K562 (cell line): ENCODE results near the gene MYO1B. TPM values are rescaled to one million over a fixed set of nuclear protein-coding genes. Genes with fewer than 3 reads are reported as not detected.

Experiments used
- ATAC-seq: fragments of 200-7000 bp; cut with Tn5 transposase; 3 replicates; pipeline ENCODE4 v1.9.1; 2020; ENCODE audit warnings: moderate library complexity
- BruUV-seq: library from RNA; stranded (reverse); fragments of 400-500 nt; replicated peaks from 2 replicates; lab custom pipeline; 2021; lab: Mats Ljungman, UMichigan
- CTCF ChIA-PET: fragments of 300-600 bp; formaldehyde crosslinking; extraction: SDS; loops from one replicate; lab custom pipeline; 2021; ENCODE audit warnings: low intra/inter-chr PET ratio; lab: Yijun Ruan, JAX
- POLR2A ChIA-PET: fragments of 300-600, 350-650 bp; sonication (Branson Sonifier 250); formaldehyde crosslinking; extraction: SDS; loops from one replicate; lab custom pipeline; 2021; ENCODE audit warnings: antibody characterized with exemption, inconsistent platforms; lab: Yijun Ruan, JAX
- DNase-seq, 4 experiments: peaks; one replicate each; pipeline versions ENCODE4 v3.0.0 to v3.0.0-alpha.2; 2011 to 2018; ENCODE audit warnings: low spot score in 3 of 4, mixed read lengths in 3 of 4; ENCODE audit errors: extremely low read depth in 1 of 4
- FAIRE-seq: peaks from 2 replicates; lab custom pipeline; 2011; peaks lifted over from hg19 to GRCh38; lab: Jason Lieb, UNC
- H2AFZ ChIP-seq: 2 replicates; pipeline ENCODE4 v1.6.0; 2011; ENCODE audit warnings: low read depth, low read length, control low read depth, inconsistent platforms
- H3K27ac ChIP-seq: fragments of 200-600 bp; 3 replicates; pipeline ENCODE4 v1.8.0; 2011; ENCODE audit warnings: low read depth, mild to moderate bottlenecking, control low read depth, inconsistent platforms, low read length, moderate library complexity, mixed read lengths; ENCODE audit errors: extremely low read depth
- H3K27me3 ChIP-seq, 2 experiments: fragments of 300-600 bp in 1 of 2; 2 replicates in 1 of 2; 3 replicates in 1 of 2; pipeline versions ENCODE4 v1.6.0 to v1.8.0; 2011; ENCODE audit warnings: inconsistent platforms in 2 of 2, low read length in 2 of 2, mild to moderate bottlenecking in 1 of 2, mixed read lengths in 1 of 2, moderate library complexity in 1 of 2; ENCODE audit not compliant: control insufficient read depth in 2 of 2, insufficient read depth in 2 of 2
- H3K36me3 ChIP-seq: fragments of 300-600 bp; 3 replicates; pipeline ENCODE4 v1.8.0; 2011; ENCODE audit warnings: mild to moderate bottlenecking, low read length, inconsistent platforms; ENCODE audit not compliant: control insufficient read depth, insufficient read depth
- H3K4me1 ChIP-seq, 2 experiments: fragments of 200-600 bp in 1 of 2; replicated peaks in 1 of 2; 2 replicates in 1 of 2; 3 replicates in 1 of 2; pipeline versions ENCODE4 v1.5.1 to v1.8.0; 2011; ENCODE audit warnings: inconsistent platforms in 2 of 2, low read length in 2 of 2, mild to moderate bottlenecking in 1 of 2, mixed read lengths in 1 of 2, moderate library complexity in 1 of 2; ENCODE audit not compliant: control insufficient read depth in 2 of 2, insufficient read depth in 2 of 2
- H3K4me2 ChIP-seq: 2 replicates; pipeline ENCODE4 v1.6.1; 2011; ENCODE audit warnings: low read length, control low read depth, inconsistent platforms, mixed read lengths; ENCODE audit not compliant: insufficient read depth
- H3K4me3 ChIP-seq: fragments of 200-600 bp; sonication (generic), shearing (Covaris generic); 2 replicates; pipeline ENCODE4 v1.5.1; 2016; ENCODE audit warnings: control low read depth, inconsistent platforms
- H3K79me2 ChIP-seq: fragments of 200-600 bp; 3 replicates; pipeline ENCODE4 v1.8.0; 2011; ENCODE audit warnings: low read length, inconsistent platforms; ENCODE audit not compliant: control insufficient read depth, insufficient read depth
- H3K9ac ChIP-seq, 2 experiments: 2 replicates each; pipeline versions ENCODE4 v1.6.0 to v1.6.1; 2011; ENCODE audit warnings: low read depth in 2 of 2, low read length in 2 of 2, control low read depth in 1 of 2, inconsistent platforms in 1 of 2, mild to moderate bottlenecking in 1 of 2, mixed read lengths in 1 of 2; ENCODE audit not compliant: insufficient read depth in 1 of 2
- H3K9me1 ChIP-seq: one replicate; pipeline ENCODE4 v1.6.0; 2011; ENCODE audit warnings: inconsistent platforms, mild to moderate bottlenecking, low read length, moderate library complexity; ENCODE audit not compliant: control insufficient read depth, insufficient read depth
- H3K9me3 ChIP-seq: replicated peaks from 2 replicates; pipeline ENCODE4 v1.5.1; 2011; ENCODE audit warnings: low read depth, low read length, inconsistent platforms; ENCODE audit not compliant: control insufficient read depth, insufficient read depth
- H4K20me1 ChIP-seq: replicated peaks from 2 replicates; pipeline ENCODE4 v1.6.1; 2011; ENCODE audit warnings: low read length, inconsistent platforms, mixed read lengths; ENCODE audit not compliant: control insufficient read depth, insufficient read depth
- BRCA1 ChIP-seq, 2 experiments: fragments of 450-650 bp in 1 of 2; sonication (generic) in 1 of 2; formaldehyde crosslinking in 1 of 2; IDR thresholded peaks; 2 replicates each; pipeline versions ENCODE4 v1.5.0 to v1.6.1; 2017 to 2020; ENCODE audit warnings: mild to moderate bottlenecking in 1 of 2, missing genetic modification reagents in 1 of 2
- GTF2E2 ChIP-seq: fragments of 200-800 bp; sonication (Bioruptor generic); IDR thresholded peaks from 2 replicates; pipeline ENCODE4 v1.6.1; 2016; ENCODE audit warnings: missing genetic modification characterization, missing compliant biosample characterization
- NR2C2 ChIP-seq, 2 experiments: fragments of 200-800 bp in 1 of 2; sonication (Bioruptor generic) in 1 of 2; sonication (generic) in 1 of 2; formaldehyde crosslinking in 1 of 2; IDR thresholded peaks; 2 replicates each; pipeline versions ENCODE4 v1.6.1 to v1.8.0; 2016 to 2022; ENCODE audit warnings: mild to moderate bottlenecking in 1 of 2, missing compliant biosample characterization in 1 of 2, missing genetic modification characterization in 1 of 2, missing genetic modification reagents in 1 of 2
- RBFOX2 ChIP-seq: fragments of 200-400 bp; formaldehyde crosslinking; IDR thresholded peaks from 2 replicates; pipeline ENCODE4 v1.6.1; 2017; ENCODE audit warnings: low read depth, mild to moderate bottlenecking, low read length, moderate library complexity
- STAT5A ChIP-seq: IDR thresholded peaks from 2 replicates; pipeline ENCODE4 v1.6.1; 2012; ENCODE audit warnings: low read length, inconsistent platforms, borderline replicate concordance
- TCF7L2 ChIP-seq: fragments of 150-350 bp; IDR thresholded peaks from 2 replicates; pipeline ENCODE4 v1.6.1; 2016; ENCODE audit warnings: low read depth, mild to moderate bottlenecking, low read length, moderate library complexity
- ZNF212 ChIP-seq: fragments of 450-650 bp; formaldehyde crosslinking; IDR thresholded peaks from 2 replicates; pipeline ENCODE4 v1.4.0; 2020; ENCODE audit warnings: mild to moderate bottlenecking
- ZNF280B ChIP-seq: fragments of 250-450 bp; sonication (Bioruptor Pico); IDR thresholded peaks from 2 replicates; pipeline ENCODE4 v1.5.1; 2021; ENCODE audit warnings: mild to moderate bottlenecking
- WGBS: fragments of 100-300 bp; shearing (Covaris generic); methylation state at CpG from one replicate; pipeline ENCODE4 v1.1.6; 2016; ENCODE audit warnings: low coverage, mixed read lengths; ENCODE audit not compliant: insufficient coverage; ENCODE audit errors: missing lambda C conversion rate; 5-methylcytosine and 5-hydroxymethylcytosine counted together
- in situ Hi-C: fragments of 300-500 bp; cut with MboI; formaldehyde crosslinking; loops from 4 replicates; pipeline ENCODE4 v1.15.0; 2018; ENCODE audit warnings: inconsistent platforms, mixed read lengths
- intact Hi-C: fragments of 100-400 bp; cut with micrococcal nuclease; formaldehyde crosslinking; loops from 2 replicates; pipeline ENCODE4 v1.14.2; 2022
- polyA plus RNA-seq, 8 experiments: library from polyadenylated mRNA; depleted of rRNA in 4 of 8; stranded (reverse) in 5 of 8; unstranded in 3 of 8; fragments of >200 nt; fragmentation: Nextera tagmentation in 2 of 8; fragmentation: Illumina TruSeq in 1 of 8; extraction: Ambion mirVana in 2 of 8; extraction: Trizol in 1 of 8; gene quantifications; 2 replicates each; pipeline versions ENCODE4 v1.2.1 to v1.2.3, GENCODE V29; 2011 to 2014; ENCODE audit warnings: inconsistent platforms in 1 of 8, missing spikeins in 1 of 8
- total RNA-seq, 7 experiments: library from RNA; depleted of rRNA in 6 of 7; stranded (reverse); fragments of >200 nt in 6 of 7; fragmentation: Illumina TruSeq in 2 of 7; extraction: Trizol in 2 of 7; gene quantifications; 2 replicates each; pipeline versions ENCODE4 v1.2.1 to v1.2.3, GENCODE V29; 2011 to 2021; ENCODE audit warnings: low replicate concordance in 1 of 7
- TF ChIP-seq, protein P1 (sequence below): fragments of 450-650 bp; formaldehyde crosslinking; conservative IDR thresholded peaks from 2 replicates; pipeline ENCODE4 v1.4.0; 2022; ENCODE audit warnings: mild to moderate bottlenecking, missing genetic modification characterization
- TF ChIP-seq, protein P2 (sequence below): fragments of 450-650 bp; IDR thresholded peaks from 2 replicates; pipeline ENCODE4 v1.6.1; 2014; ENCODE audit warnings: low read depth, mild to moderate bottlenecking, moderate library complexity, borderline replicate concordance
- TF ChIP-seq, protein P3 (sequence below): sonication (generic); formaldehyde crosslinking; IDR thresholded peaks from 2 replicates; pipeline ENCODE4 v1.8.0; 2023; ENCODE audit warnings: mild to moderate bottlenecking, missing genetic modification reagents
- TF ChIP-seq, protein P4 (sequence below): fragments of 450-650 bp; formaldehyde crosslinking; IDR thresholded peaks from 2 replicates; pipeline ENCODE4 v1.4.0; 2022; ENCODE audit warnings: missing genetic modification characterization

Gene MYO1B
- total and polyA plus RNA-seq, 9 of the 15 experiments (the other 6 are each of a cell fraction or from before 2014, with no cell fraction given) = 0.04 to 0.33 (median 0.20) TPM; not detected in 5

- no peaks in the 10 kb centered on the region for H3K27me3 ChIP-seq
- H3K4me2 ChIP-seq = no peak overlapping the region
- in situ Hi-C loops (no loop called here), intact Hi-C loops (no loop called here)
- H3K9ac ChIP-seq = no peak overlapping the region
- no peak for FAIRE-seq
- WGBS = 1% methylated on average over 8 of the region's 8 CpGs
- no peaks in the 10 kb centered on the region for H4K20me1 ChIP-seq
- ChIA-PET CTCF (no interaction called here), POLR2A (no interaction called here)
- H3K4me3 ChIP-seq = no peak overlapping the region
- no TSS peak for BruUV-seq
- no peaks in the 10 kb centered on the region for H3K4me1 ChIP-seq
- no peaks in the 10 kb centered on the region for H3K79me2 ChIP-seq
- H3K36me3 ChIP-seq = no peaks in the 10 kb centered on the region
- no peak for DNase-seq
- no peaks in the 10 kb centered on the region for H3K9me3 ChIP-seq
- no peak overlapping the region for H3K27ac ChIP-seq
- no peak overlapping the region for H2AFZ ChIP-seq
- ATAC-seq = no peak
- no peaks in the 10 kb centered on the region for H3K9me1 ChIP-seq
- no peak for TF ChIP-seq ZNF280B (CRISPR knock-in tag)
- TF ChIP-seq, protein P1, sequence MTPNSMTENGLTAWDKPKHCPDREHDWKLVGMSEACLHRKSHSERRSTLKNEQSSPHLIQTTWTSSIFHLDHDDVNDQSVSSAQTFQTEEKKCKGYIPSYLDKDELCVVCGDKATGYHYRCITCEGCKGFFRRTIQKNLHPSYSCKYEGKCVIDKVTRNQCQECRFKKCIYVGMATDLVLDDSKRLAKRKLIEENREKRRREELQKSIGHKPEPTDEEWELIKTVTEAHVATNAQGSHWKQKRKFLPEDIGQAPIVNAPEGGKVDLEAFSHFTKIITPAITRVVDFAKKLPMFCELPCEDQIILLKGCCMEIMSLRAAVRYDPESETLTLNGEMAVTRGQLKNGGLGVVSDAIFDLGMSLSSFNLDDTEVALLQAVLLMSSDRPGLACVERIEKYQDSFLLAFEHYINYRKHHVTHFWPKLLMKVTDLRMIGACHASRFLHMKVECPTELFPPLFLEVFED (CRISPR knock-in tag) = no peak
- TF ChIP-seq, protein P2, sequence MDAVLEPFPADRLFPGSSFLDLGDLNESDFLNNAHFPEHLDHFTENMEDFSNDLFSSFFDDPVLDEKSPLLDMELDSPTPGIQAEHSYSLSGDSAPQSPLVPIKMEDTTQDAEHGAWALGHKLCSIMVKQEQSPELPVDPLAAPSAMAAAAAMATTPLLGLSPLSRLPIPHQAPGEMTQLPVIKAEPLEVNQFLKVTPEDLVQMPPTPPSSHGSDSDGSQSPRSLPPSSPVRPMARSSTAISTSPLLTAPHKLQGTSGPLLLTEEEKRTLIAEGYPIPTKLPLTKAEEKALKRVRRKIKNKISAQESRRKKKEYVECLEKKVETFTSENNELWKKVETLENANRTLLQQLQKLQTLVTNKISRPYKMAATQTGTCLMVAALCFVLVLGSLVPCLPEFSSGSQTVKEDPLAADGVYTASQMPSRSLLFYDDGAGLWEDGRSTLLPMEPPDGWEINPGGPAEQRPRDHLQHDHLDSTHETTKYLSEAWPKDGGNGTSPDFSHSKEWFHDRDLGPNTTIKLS = no peak
- TF ChIP-seq NR2C2 (CRISPR knock-in tag; IDR thresholded peaks at IDR 0.05) = no peak
- no peak for TF ChIP-seq NR2C2 (tag; IDR thresholded peaks at IDR 0.05)
- no peak for TF ChIP-seq STAT5A
- TF ChIP-seq, protein P3, sequence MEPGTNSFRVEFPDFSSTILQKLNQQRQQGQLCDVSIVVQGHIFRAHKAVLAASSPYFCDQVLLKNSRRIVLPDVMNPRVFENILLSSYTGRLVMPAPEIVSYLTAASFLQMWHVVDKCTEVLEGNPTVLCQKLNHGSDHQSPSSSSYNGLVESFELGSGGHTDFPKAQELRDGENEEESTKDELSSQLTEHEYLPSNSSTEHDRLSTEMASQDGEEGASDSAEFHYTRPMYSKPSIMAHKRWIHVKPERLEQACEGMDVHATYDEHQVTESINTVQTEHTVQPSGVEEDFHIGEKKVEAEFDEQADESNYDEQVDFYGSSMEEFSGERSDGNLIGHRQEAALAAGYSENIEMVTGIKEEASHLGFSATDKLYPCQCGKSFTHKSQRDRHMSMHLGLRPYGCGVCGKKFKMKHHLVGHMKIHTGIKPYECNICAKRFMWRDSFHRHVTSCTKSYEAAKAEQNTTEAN (CRISPR knock-in tag) = no peak
- TF ChIP-seq ZNF212 (CRISPR knock-in tag) = no peak
- TF ChIP-seq GTF2E2 (tag) = no peak
- no peak for TF ChIP-seq TCF7L2
- no peak for TF ChIP-seq BRCA1 (IDR thresholded peaks at IDR 0.05)
- no peak for TF ChIP-seq BRCA1 (CRISPR knock-in tag; IDR thresholded peaks at IDR 0.05)
- no peak for TF ChIP-seq RBFOX2
- TF ChIP-seq, protein P4, sequence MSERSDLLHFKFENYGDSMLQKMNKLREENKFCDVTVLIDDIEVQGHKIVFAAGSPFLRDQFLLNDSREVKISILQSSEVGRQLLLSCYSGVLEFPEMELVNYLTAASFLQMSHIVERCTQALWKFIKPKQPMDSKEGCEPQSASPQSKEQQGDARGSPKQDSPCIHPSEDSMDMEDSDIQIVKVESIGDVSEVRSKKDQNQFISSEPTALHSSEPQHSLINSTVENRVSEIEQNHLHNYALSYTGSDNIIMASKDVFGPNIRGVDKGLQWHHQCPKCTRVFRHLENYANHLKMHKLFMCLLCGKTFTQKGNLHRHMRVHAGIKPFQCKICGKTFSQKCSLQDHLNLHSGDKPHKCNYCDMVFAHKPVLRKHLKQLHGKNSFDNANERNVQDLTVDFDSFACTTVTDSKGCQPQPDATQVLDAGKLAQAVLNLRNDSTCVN (CRISPR knock-in tag) = no peak
These were observed 110.1 kb downstream of the MYO1B start for GRCh38 chr2:191355170-191355758.
